Measurements from ENCODE around the gene SLC6A17. TPM values are rescaled to one million over a fixed set of nuclear protein-coding genes. Genes with fewer than 3 reads are reported as not detected.

Gene SLC6A17
- total RNA-seq, 4 donors from 2014 or later: 0.42 to 1.8 (median 0.57) TPM

GRCh38 chr1:110205591-110206155 lies 55.4 kb downstream of the SLC6A17 start:
- WGBS: 93% methylated on average over 3 of the region's 6 CpGs
- Histone ChIP-seq H3K27me3 (no peaks in the 10 kb centered on the region), H3K27ac (replicated peaks in 1 of 4) (no peak overlapping the region), H3K4me3 (no peak overlapping the region), H3K9me3 (no peaks in the 10 kb centered on the region), H3K4me1 (peaks cover 5 to 28% (median 16%) of the 10 kb centered on the region in 4 donors), H3K36me3 (no peaks in the 10 kb centered on the region)
- DNase-seq (ENCODE audit: extremely low spot score): no peak
- TF ChIP-seq POLR2AphosphoS5 (IDR thresholded peaks at IDR 0.05) (no peak), POLR2A (IDR thresholded peaks at IDR 0.05; ENCODE audit: low read depth) (no peak)
- intact Hi-C loops (cut with DNase I): loop anchor here (10.0 kb wide), 1 partner anchor 289 kb away; no protein-coding TSS in a partner anchor

GRCh38 chr1:110206261-110206920 lies 56.1 kb downstream of the SLC6A17 start:
- intact Hi-C loops (cut with DNase I): loop anchor here (10.0 kb wide), 1 partner anchor 288 kb away; no protein-coding TSS in a partner anchor
- H3K36me3 ChIP-seq: no peaks in the 10 kb centered on the region
- H3K4me3 ChIP-seq: no peak overlapping the region
- peaks cover 7 to 35% (median 23%) of the 10 kb centered on the region in 4 donors for H3K4me1 ChIP-seq
- no peak overlapping the region for H3K27ac ChIP-seq (replicated peaks in 1 of 4)
- TF ChIP-seq CTCF (IDR thresholded peaks at IDR 0.05) (no peak), POLR2A (IDR thresholded peaks at IDR 0.05; ENCODE audit: low read depth) (no peak), POLR2AphosphoS5 (IDR thresholded peaks at IDR 0.05) (no peak), EP300 (IDR thresholded peaks at IDR 0.05) (no peak)
- peaks cover 0 to 3% (median under 1%) of the 10 kb centered on the region in 4 donors for H3K27me3 ChIP-seq
- no peaks in the 10 kb centered on the region for H3K9me3 ChIP-seq
- DNase-seq (ENCODE audit: extremely low spot score): no peak
- 93% methylated on average over 11 of the region's 11 CpGs for whole genome bisulfite sequencing

GRCh38 chr1:110207831-110208230 lies 57.5 kb downstream of the SLC6A17 start:
- TF ChIP-seq POLR2AphosphoS5 (IDR thresholded peaks at IDR 0.05) (no peak), CTCF (IDR thresholded peaks at IDR 0.05) (peak; percentile 83 to 90 (median 85))
- intact Hi-C loops (cut with DNase I): loop anchor here (10.0 kb wide), 1 partner anchor 287 kb away; no protein-coding TSS in a partner anchor
- Histone ChIP-seq H3K27me3 (peaks cover 0 to 6% (median 2%) of the 10 kb centered on the region in 4 donors), H3K36me3 (no peaks in the 10 kb centered on the region), H3K27ac (replicated peaks in 1 of 4) (no peak overlapping the region), H3K9me3 (no peaks in the 10 kb centered on the region), H3K4me1 (peaks cover 21 to 47% (median 37%) of the 10 kb centered on the region in 4 donors), H3K4me3 (no peak overlapping the region)
- 28% methylated on average over 4 of the region's 5 CpGs for WGBS
- DNase-seq (ENCODE audit: extremely low spot score): no peak

- no peak for DNase-seq (ENCODE audit: extremely low spot score)
- 59% methylated on average over 7 of the region's 7 CpGs for WGBS
- Histone ChIP-seq H3K27ac (replicated peaks in 1 of 4) (peak overlapping the region; percentile 83 to 90 (median 85)), H3K4me1 (peaks cover 28 to 52% (median 46%) of the 10 kb centered on the region in 4 donors), H3K9me3 (no peaks in the 10 kb centered on the region), H3K36me3 (no peaks in the 10 kb centered on the region), H3K4me3 (peak overlapping the region; percentile 65 to 93 (median 83)), H3K27me3 (peaks cover 0 to 6% (median 2%) of the 10 kb centered on the region in 4 donors)
- no peak for TF ChIP-seq CTCF (IDR thresholded peaks at IDR 0.05)
- no peak for TF ChIP-seq POLR2AphosphoS5 (IDR thresholded peaks at IDR 0.05)
- intact Hi-C loops (cut with DNase I): loop anchor here (10.0 kb wide), 1 partner anchor 286 kb away; no protein-coding TSS in a partner anchor
These were observed 58.8 kb downstream of the SLC6A17 start for GRCh38 chr1:110208916-110209645.

All from esophagus muscularis mucosa (tissue), 4 donors.